Measurements from ENCODE around the gene BPGM. TPM values are rescaled to one million over a fixed set of nuclear protein-coding genes. Genes with fewer than 3 reads are reported as not detected.

The BPGM gene
- total and polyA plus RNA-seq, 2 experiments from 2014 or later: 25.0 to 25.7 TPM

GRCh38 chr7:134702366-134703240 lies 56.0 kb downstream of the BPGM start:
- Histone ChIP-seq H3K4me1 (ENCODE audit: insufficient read depth) (no peaks in the 10 kb centered on the region), H3K4me3 (no peak overlapping the region), H3K4me2 (no peak overlapping the region), H3K9me3 (ENCODE audit: low read depth) (no peaks in the 10 kb centered on the region), H4K20me1 (ENCODE audit: insufficient read depth, poor library complexity, severe bottlenecking) (no peaks in the 10 kb centered on the region), H3K36me3 (replicated peaks; ENCODE audit: insufficient read depth, low read depth) (no peaks in the 10 kb centered on the region), H3K79me2 (no peaks in the 10 kb centered on the region), H3K27ac (no peak overlapping the region), H3K27me3 (no peaks in the 10 kb centered on the region), H3K9me2 (replicated peaks; ENCODE audit: insufficient read depth) (no peaks in the 10 kb centered on the region), H2AFZ (no peak overlapping the region)
- no peak for TF ChIP-seq EZH2 (IDR thresholded peaks at IDR 0.05; ENCODE audit: borderline replicate concordance)
- no peak for TF ChIP-seq EZH2phosphoT487 (IDR thresholded peaks at IDR 0.05; ENCODE audit: low read depth, severe bottlenecking, unreplicated experiment)
- TF ChIP-seq CTCF (IDR thresholded peaks at IDR 0.05; ENCODE audit: poor library complexity): no peak
- WGBS (ENCODE audit: low lambda C conversion rate, missing lambda C conversion rate): 76% methylated on average over 10 of the region's 10 CpGs
- DNase-seq (ENCODE audit: low spot score): no peak

- WGBS (ENCODE audit: low lambda C conversion rate, missing lambda C conversion rate): 68% methylated on average over 2 of the region's 2 CpGs
- TF ChIP-seq CTCF (IDR thresholded peaks at IDR 0.05; ENCODE audit: poor library complexity) (no peak), EZH2 (IDR thresholded peaks at IDR 0.05; ENCODE audit: borderline replicate concordance) (no peak), EZH2phosphoT487 (IDR thresholded peaks at IDR 0.05; ENCODE audit: low read depth, severe bottlenecking, unreplicated experiment) (no peak)
- no peak overlapping the region for H3K4me2 ChIP-seq
- no peak for DNase-seq (ENCODE audit: low spot score)
- no peaks in the 10 kb centered on the region for H3K9me3 ChIP-seq (ENCODE audit: low read depth)
- H3K4me3 ChIP-seq: no peak overlapping the region
- no peaks in the 10 kb centered on the region for H3K4me1 ChIP-seq (ENCODE audit: insufficient read depth)
- H3K79me2 ChIP-seq: no peaks in the 10 kb centered on the region
- H3K36me3 ChIP-seq (replicated peaks; ENCODE audit: insufficient read depth, low read depth): no peaks in the 10 kb centered on the region
- no peaks in the 10 kb centered on the region for H3K27me3 ChIP-seq
- H4K20me1 ChIP-seq (ENCODE audit: insufficient read depth, poor library complexity, severe bottlenecking): no peaks in the 10 kb centered on the region
- H3K27ac ChIP-seq: peak overlapping the region; percentile 36
- no peak overlapping the region for H2AFZ ChIP-seq
- no peaks in the 10 kb centered on the region for H3K9me2 ChIP-seq (replicated peaks; ENCODE audit: insufficient read depth)
Measured at GRCh38 chr7:134703241-134703594, 56.6 kb downstream of the BPGM start.

- Histone ChIP-seq H3K4me3 (no peak overlapping the region), H3K9me3 (ENCODE audit: low read depth) (no peaks in the 10 kb centered on the region), H3K4me2 (no peak overlapping the region), H3K79me2 (no peaks in the 10 kb centered on the region), H3K36me3 (replicated peaks; ENCODE audit: insufficient read depth, low read depth) (no peaks in the 10 kb centered on the region), H3K4me1 (ENCODE audit: insufficient read depth) (no peaks in the 10 kb centered on the region), H2AFZ (no peak overlapping the region), H3K9me2 (replicated peaks; ENCODE audit: insufficient read depth) (no peaks in the 10 kb centered on the region), H4K20me1 (ENCODE audit: insufficient read depth, poor library complexity, severe bottlenecking) (no peaks in the 10 kb centered on the region), H3K27me3 (no peaks in the 10 kb centered on the region), H3K27ac (peak overlapping the region; percentile 36)
- TF ChIP-seq CTCF (IDR thresholded peaks at IDR 0.05; ENCODE audit: poor library complexity) (no peak), EZH2phosphoT487 (IDR thresholded peaks at IDR 0.05; ENCODE audit: low read depth, severe bottlenecking, unreplicated experiment) (no peak), EZH2 (IDR thresholded peaks at IDR 0.05; ENCODE audit: borderline replicate concordance) (no peak)
- 59% methylated on average over 6 of the region's 6 CpGs for WGBS (ENCODE audit: low lambda C conversion rate, missing lambda C conversion rate)
- DNase-seq (ENCODE audit: low spot score): no peak
Measured at GRCh38 chr7:134703782-134704181, 57.1 kb downstream of the BPGM start.

All from hepatocyte (in vitro differentiated cells).